ENCODE results near the gene PLEKHA7. TPM values are rescaled to one million over a fixed set of nuclear protein-coding genes. Genes with fewer than 3 reads are reported as not detected.

PLEKHA7 gene
- total and polyA plus RNA-seq, 4 donors = 10.1 to 21.8 (median 13.4) TPM

- no peaks in the 10 kb centered on the region for H3K36me3 ChIP-seq (ENCODE audit: control insufficient read depth, insufficient read depth, low read length)
- no peak overlapping the region for H3K4me3 ChIP-seq (ENCODE audit: low read depth, low read length)
- no peaks in the 10 kb centered on the region for H3K9me3 ChIP-seq (ENCODE audit: control insufficient read depth, insufficient read depth, low read length)
- H3K4me1 ChIP-seq (ENCODE audit: control insufficient read depth, insufficient read depth, low read length) = peaks cover 2% of the 10 kb centered on the region
- no peak overlapping the region for H3K27ac ChIP-seq (ENCODE audit: low read depth, low read length)
- H3K27me3 ChIP-seq (ENCODE audit: control insufficient read depth, insufficient read depth, low read length) = no peaks in the 10 kb centered on the region
- DNase-seq (ENCODE audit: low read depth in 4 of 6, low spot score in 6 of 6) = no peak
- WGBS (ENCODE audit: insufficient coverage) = no CpG with 5 or more reads among the region's 2 CpGs
These were observed 111.3 kb downstream of the PLEKHA7 start for GRCh38 chr11:16902781-16903378.

GRCh38 chr11:16902182-16902581 lies 112.0 kb downstream of the PLEKHA7 start:
- Histone ChIP-seq H3K27ac (ENCODE audit: low read depth, low read length) (no peak overlapping the region), H3K27me3 (ENCODE audit: control insufficient read depth, insufficient read depth, low read length) (no peaks in the 10 kb centered on the region), H3K9me3 (ENCODE audit: control insufficient read depth, insufficient read depth, low read length) (no peaks in the 10 kb centered on the region), H3K4me3 (ENCODE audit: low read depth, low read length) (no peak overlapping the region), H3K4me1 (ENCODE audit: control insufficient read depth, insufficient read depth, low read length) (peaks cover 8% of the 10 kb centered on the region), H3K36me3 (ENCODE audit: control insufficient read depth, insufficient read depth, low read length) (no peaks in the 10 kb centered on the region)
- no CpG with 5 or more reads among the region's 6 CpGs for WGBS (ENCODE audit: insufficient coverage)
- DNase-seq (ENCODE audit: low read depth in 4 of 6, low spot score in 6 of 6) = no peak

GRCh38 chr11:16900491-16900890 lies 113.7 kb downstream of the PLEKHA7 start:
- no peak overlapping the region for H3K27ac ChIP-seq (ENCODE audit: low read depth, low read length)
- no peaks in the 10 kb centered on the region for H3K9me3 ChIP-seq (ENCODE audit: control insufficient read depth, insufficient read depth, low read length)
- no peaks in the 10 kb centered on the region for H3K27me3 ChIP-seq (ENCODE audit: control insufficient read depth, insufficient read depth, low read length)
- peaks cover 8% of the 10 kb centered on the region for H3K4me1 ChIP-seq (ENCODE audit: control insufficient read depth, insufficient read depth, low read length)
- DNase-seq (ENCODE audit: low read depth in 4 of 6, low spot score in 6 of 6) = no peak
- no peaks in the 10 kb centered on the region for H3K36me3 ChIP-seq (ENCODE audit: control insufficient read depth, insufficient read depth, low read length)
- H3K4me3 ChIP-seq (ENCODE audit: low read depth, low read length) = no peak overlapping the region

GRCh38 chr11:16899708-16900303 lies 114.4 kb downstream of the PLEKHA7 start:
- Histone ChIP-seq H3K4me1 (ENCODE audit: control insufficient read depth, insufficient read depth, low read length) (peaks cover 8% of the 10 kb centered on the region), H3K27me3 (ENCODE audit: control insufficient read depth, insufficient read depth, low read length) (no peaks in the 10 kb centered on the region), H3K4me3 (ENCODE audit: low read depth, low read length) (no peak overlapping the region), H3K36me3 (ENCODE audit: control insufficient read depth, insufficient read depth, low read length) (no peaks in the 10 kb centered on the region), H3K9me3 (ENCODE audit: control insufficient read depth, insufficient read depth, low read length) (no peaks in the 10 kb centered on the region), H3K27ac (ENCODE audit: low read depth, low read length) (no peak overlapping the region)
- no peak for DNase-seq (ENCODE audit: low read depth in 4 of 6, low spot score in 6 of 6)

- DNase-seq (ENCODE audit: low read depth in 4 of 6, low spot score in 6 of 6) = no peak
- Histone ChIP-seq H3K4me1 (ENCODE audit: control insufficient read depth, insufficient read depth, low read length) (peaks cover 8% of the 10 kb centered on the region), H3K27me3 (ENCODE audit: control insufficient read depth, insufficient read depth, low read length) (no peaks in the 10 kb centered on the region), H3K36me3 (ENCODE audit: control insufficient read depth, insufficient read depth, low read length) (no peaks in the 10 kb centered on the region), H3K9me3 (ENCODE audit: control insufficient read depth, insufficient read depth, low read length) (no peaks in the 10 kb centered on the region), H3K27ac (ENCODE audit: low read depth, low read length) (no peak overlapping the region), H3K4me3 (ENCODE audit: low read depth, low read length) (no peak overlapping the region)
- 100% methylated on average over 1 of the region's 1 CpG for WGBS (ENCODE audit: insufficient coverage)
These were observed 115.8 kb downstream of the PLEKHA7 start for GRCh38 chr11:16898274-16898985.

GRCh38 chr11:16897470-16898061 lies 116.6 kb downstream of the PLEKHA7 start:
- peaks cover 8% of the 10 kb centered on the region for H3K4me1 ChIP-seq (ENCODE audit: control insufficient read depth, insufficient read depth, low read length)
- no peaks in the 10 kb centered on the region for H3K36me3 ChIP-seq (ENCODE audit: control insufficient read depth, insufficient read depth, low read length)
- H3K4me3 ChIP-seq (ENCODE audit: low read depth, low read length) = no peak overlapping the region
- 11% methylated on average over 4 of the region's 7 CpGs for WGBS (ENCODE audit: insufficient coverage)
- no peak overlapping the region for H3K27ac ChIP-seq (ENCODE audit: low read depth, low read length)
- H3K9me3 ChIP-seq (ENCODE audit: control insufficient read depth, insufficient read depth, low read length) = no peaks in the 10 kb centered on the region
- DNase-seq (ENCODE audit: low read depth in 4 of 6, low spot score in 6 of 6) = peak in 5 of 6 donors; percentile 22 to 97 (median 53)
- no peaks in the 10 kb centered on the region for H3K27me3 ChIP-seq (ENCODE audit: control insufficient read depth, insufficient read depth, low read length)

- WGBS (ENCODE audit: insufficient coverage) = no CpG with 5 or more reads among the region's 7 CpGs
- Histone ChIP-seq H3K4me1 (ENCODE audit: control insufficient read depth, insufficient read depth, low read length) (peaks cover 8% of the 10 kb centered on the region), H3K4me3 (ENCODE audit: low read depth, low read length) (no peak overlapping the region), H3K27me3 (ENCODE audit: control insufficient read depth, insufficient read depth, low read length) (no peaks in the 10 kb centered on the region), H3K36me3 (ENCODE audit: control insufficient read depth, insufficient read depth, low read length) (no peaks in the 10 kb centered on the region), H3K9me3 (ENCODE audit: control insufficient read depth, insufficient read depth, low read length) (no peaks in the 10 kb centered on the region), H3K27ac (ENCODE audit: low read depth, low read length) (no peak overlapping the region)
- DNase-seq (ENCODE audit: low read depth in 4 of 6, low spot score in 6 of 6) = peak in 1 of 6 donors; percentile 71
These were observed 117.3 kb downstream of the PLEKHA7 start for GRCh38 chr11:16896729-16897469.

GRCh38 chr11:16895306-16895705 lies 118.9 kb downstream of the PLEKHA7 start:
- H3K36me3 ChIP-seq (ENCODE audit: control insufficient read depth, insufficient read depth, low read length) = no peaks in the 10 kb centered on the region
- no peak overlapping the region for H3K4me3 ChIP-seq (ENCODE audit: low read depth, low read length)
- H3K4me1 ChIP-seq (ENCODE audit: control insufficient read depth, insufficient read depth, low read length) = peaks cover 8% of the 10 kb centered on the region
- H3K27me3 ChIP-seq (ENCODE audit: control insufficient read depth, insufficient read depth, low read length) = no peaks in the 10 kb centered on the region
- H3K27ac ChIP-seq (ENCODE audit: low read depth, low read length) = no peak overlapping the region
- 29% methylated on average over 1 of the region's 3 CpGs for WGBS (ENCODE audit: insufficient coverage)
- DNase-seq (ENCODE audit: low read depth in 4 of 6, low spot score in 6 of 6) = peak in 2 of 6 donors; percentile 23 to 86
- H3K9me3 ChIP-seq (ENCODE audit: control insufficient read depth, insufficient read depth, low read length) = no peaks in the 10 kb centered on the region

GRCh38 chr11:16893456-16894066 lies 120.7 kb downstream of the PLEKHA7 start:
- H3K27me3 ChIP-seq (ENCODE audit: control insufficient read depth, insufficient read depth, low read length) = no peaks in the 10 kb centered on the region
- no peak for DNase-seq (ENCODE audit: low read depth in 4 of 6, low spot score in 6 of 6)
- H3K4me1 ChIP-seq (ENCODE audit: control insufficient read depth, insufficient read depth, low read length) = peaks cover 6% of the 10 kb centered on the region
- H3K36me3 ChIP-seq (ENCODE audit: control insufficient read depth, insufficient read depth, low read length) = no peaks in the 10 kb centered on the region
- no peak overlapping the region for H3K27ac ChIP-seq (ENCODE audit: low read depth, low read length)
- no peak overlapping the region for H3K4me3 ChIP-seq (ENCODE audit: low read depth, low read length)
- H3K9me3 ChIP-seq (ENCODE audit: control insufficient read depth, insufficient read depth, low read length) = peaks cover 5% of the 10 kb centered on the region
- WGBS (ENCODE audit: insufficient coverage) = 84% methylated on average over 3 of the region's 4 CpGs
